ENCODE data around the gene NCK2. TPM values are rescaled to one million over a fixed set of nuclear protein-coding genes. Genes with fewer than 3 reads are reported as not detected.

The NCK2 gene
- total and polyA plus RNA-seq, 2 of the 13 experiments (the other 11 are each of a cell fraction or from before 2014, with no cell fraction given) = 14.8 to 23.5 TPM

- TF ChIP-seq THRA (CRISPR knock-in tag; IDR thresholded peaks at IDR 0.05; ENCODE audit: borderline replicate concordance) (no peak), RFXAP (CRISPR knock-in tag; IDR thresholded peaks at IDR 0.05; ENCODE audit: borderline replicate concordance) (0 out of 2 replicates have a peak, but pooled peaks have one; percentile 23), NFIC (IDR thresholded peaks at IDR 0.05; ENCODE audit: low read length) (no peak), ZBTB38 (CRISPR knock-in tag; IDR thresholded peaks at IDR 0.05) (no peak), ISL2 (CRISPR knock-in tag; IDR thresholded peaks at IDR 0.05) (0 out of 2 replicates have a peak, but pooled peaks have one; percentile 19), NAIF1 (CRISPR knock-in tag; IDR thresholded peaks at IDR 0.05; ENCODE audit: borderline replicate concordance) (no peak), FLYWCH1 (CRISPR knock-in tag; IDR thresholded peaks at IDR 0.05) (no peak), TBL1XR1 (IDR thresholded peaks at IDR 0.05; ENCODE audit: borderline replicate concordance, low read length, partially characterized antibody) (no peak), ATM (IDR thresholded peaks at IDR 0.05; ENCODE audit: borderline replicate concordance) (no peak), ZNF564 (CRISPR knock-in tag; IDR thresholded peaks at IDR 0.05) (no peak), HMG20A (CRISPR knock-in tag; IDR thresholded peaks at IDR 0.05; ENCODE audit: borderline replicate concordance) (peak; percentile 34; the same call in 1 of the 2 replicates), SMAD9 (CRISPR knock-in tag; IDR thresholded peaks at IDR 0.05) (no peak), YEATS4 (CRISPR knock-in tag; IDR thresholded peaks at IDR 0.05; ENCODE audit: borderline replicate concordance) (no peak), ARID5B (CRISPR knock-in tag; IDR thresholded peaks at IDR 0.05) (peak; percentile 71), CBFB (CRISPR knock-in tag; IDR thresholded peaks at IDR 0.05) (no peak), FOXK1 (CRISPR knock-in tag; IDR thresholded peaks at IDR 0.05; ENCODE audit: borderline replicate concordance, low read depth) (no peak)
- TF ChIP-seq, protein P1, sequence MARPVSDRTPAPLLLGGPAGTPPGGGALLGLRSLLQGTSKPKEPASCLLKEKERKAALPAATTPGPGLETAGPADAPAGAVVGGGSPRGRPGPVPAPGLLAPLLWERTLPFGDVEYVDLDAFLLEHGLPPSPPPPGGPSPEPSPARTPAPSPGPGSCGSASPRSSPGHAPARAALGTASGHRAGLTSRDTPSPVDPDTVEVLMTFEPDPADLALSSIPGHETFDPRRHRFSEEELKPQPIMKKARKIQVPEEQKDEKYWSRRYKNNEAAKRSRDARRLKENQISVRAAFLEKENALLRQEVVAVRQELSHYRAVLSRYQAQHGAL (CRISPR knock-in tag; IDR thresholded peaks at IDR 0.05; ENCODE audit: not compliant biosample characterization) = no peak
These were observed 46.8 kb upstream of the NCK2 start (continued) for GRCh38 chr2:105697781-105698449.

All from HepG2 (cell line).